GM12865 (cell line): ENCODE measurements around the gene RREB1.

Experiments
- DNase-seq: peaks from one replicate; pipeline ENCODE4 v3.0.0; 2010; ENCODE audit warnings: low read depth
- H3K4me3 ChIP-seq: 2 replicates; pipeline ENCODE4 v1.5.1; 2011; ENCODE audit warnings: mild to moderate bottlenecking, low read depth, low read length, control low read depth
- CTCF ChIP-seq: IDR thresholded peaks from 2 replicates; pipeline ENCODE4 v1.5.1; 2011; ENCODE audit warnings: low read length, control low read depth, low read depth, inconsistent platforms; ENCODE audit not compliant: insufficient read depth; ENCODE audit errors: missing control alignments

RREB1 gene

DNA sequence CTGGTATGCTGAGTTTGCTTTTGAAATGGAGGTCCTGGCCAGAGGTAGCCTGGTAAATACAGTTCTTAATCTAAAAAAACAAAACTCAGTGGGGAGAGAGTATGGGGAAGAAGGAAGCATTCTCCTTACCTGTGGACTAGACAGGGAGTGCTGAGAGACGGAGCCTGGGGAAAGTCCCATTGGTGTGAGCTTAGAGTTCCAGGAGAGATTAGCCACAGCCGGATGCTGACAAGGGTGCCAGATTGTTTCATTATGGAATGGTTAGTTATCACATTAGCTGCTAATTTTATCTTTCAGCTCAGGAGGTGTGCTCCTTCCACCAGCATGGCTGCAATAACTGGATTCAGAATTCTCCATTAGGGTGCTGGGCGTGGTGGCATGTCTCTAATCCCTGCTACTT lies 75.9 kb downstream of the RREB1 start:
- no peak for DNase-seq
- H3K4me3 ChIP-seq, result no peak overlapping the region
- no peak for TF ChIP-seq CTCF

GRCh38 chr6:7184502-7184901 lies 76.7 kb downstream of the RREB1 start:
- DNase-seq, result no peak
- TF ChIP-seq CTCF, result no peak
- H3K4me3 ChIP-seq, result no peak overlapping the region

DNA sequence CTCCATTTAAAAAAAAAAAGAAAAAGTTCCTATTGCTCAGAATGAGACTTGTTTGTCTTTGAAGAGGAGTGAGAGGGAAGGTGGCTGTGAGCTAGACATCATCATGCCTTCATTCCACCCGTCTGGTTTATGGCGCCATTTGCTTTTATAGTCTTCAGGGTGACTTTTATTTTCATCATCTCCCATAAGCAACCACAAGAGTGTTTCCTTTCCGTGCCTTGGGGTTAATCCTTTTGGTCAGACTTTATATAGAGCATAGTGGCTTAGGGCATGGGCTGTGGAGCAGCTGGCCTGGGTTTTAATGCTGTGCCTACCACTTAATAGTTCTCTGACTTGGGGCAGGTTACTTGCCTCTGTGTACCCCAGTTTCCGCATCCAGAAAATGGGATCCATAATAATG lies 77.8 kb downstream of the RREB1 start:
- no peak for DNase-seq
- TF ChIP-seq CTCF, result no peak
- H3K4me3 ChIP-seq, result no peak overlapping the region

GRCh38 chr6:7188492-7188891 lies 80.7 kb downstream of the RREB1 start:
- TF ChIP-seq CTCF, result no peak
- H3K4me3 ChIP-seq, result no peak overlapping the region
- DNase-seq, result peak; percentile 77

GRCh38 chr6:7189101-7189758 lies 81.5 kb downstream of the RREB1 start:
- TF ChIP-seq CTCF, result no peak
- H3K4me3 ChIP-seq, result no peak overlapping the region

GRCh38 chr6:7190791-7191190 lies 83.0 kb downstream of the RREB1 start:
- no peak for TF ChIP-seq CTCF
- no peak for DNase-seq
- H3K4me3 ChIP-seq, result no peak overlapping the region

More at GRCh38 chr6:7189101-7189758, 81.5 kb downstream of the RREB1 start:
- DNase-seq, result no peak

DNA sequence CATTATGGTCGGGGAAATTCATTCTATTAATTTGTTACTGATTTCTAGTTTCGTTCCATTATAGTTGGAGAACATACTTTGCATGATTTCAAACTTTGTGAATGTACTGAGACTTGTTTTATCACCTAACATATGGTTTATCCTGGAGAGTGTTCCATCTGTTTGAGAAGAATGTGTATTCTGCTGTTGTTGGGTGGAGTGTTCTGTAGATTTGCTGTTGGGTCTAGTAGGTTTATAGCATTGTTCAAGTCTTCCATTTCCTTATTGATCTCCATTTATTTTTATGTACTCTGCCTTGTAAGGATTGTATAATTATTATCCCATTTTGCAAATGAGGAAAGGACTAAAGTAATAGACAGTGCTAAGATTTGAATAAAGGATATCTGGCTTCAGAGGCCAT lies 85.4 kb downstream of the RREB1 start:
- H3K4me3 ChIP-seq, result no peak overlapping the region
- no peak for TF ChIP-seq CTCF
- DNase-seq, result no peak
